PC-3 (cell line): Measurements from ENCODE around the gene ARSD.

Experiments used
- CTCF ChIP-seq: fragments of 300-600 bp; sonication (generic); conservative IDR thresholded peaks from 2 replicates; pipeline ENCODE4 v1.5.1; 2017; ENCODE audit warnings: antibody characterized with exemption, low read depth, mild to moderate bottlenecking, low read length
- EZH2 ChIP-seq: fragments of 300-600 bp; sonication (generic); IDR thresholded peaks from one replicate; pipeline ENCODE4 v1.6.1; 2017; ENCODE audit warnings: antibody characterized with exemption, mild to moderate bottlenecking, low read length; ENCODE audit not compliant: unreplicated experiment

- TF ChIP-seq CTCF (no peak), EZH2 (no peak)
Observed at GRCh38 chrX:2934715-2935710, 5.9 kb upstream of the ARSD start.
